Right lung (tissue), 5 donors: Measurements from ENCODE around the gene FUS. TPM values are rescaled to one million over a fixed set of nuclear protein-coding genes. Genes with fewer than 3 reads are reported as not detected.
"Not testable (repeated sequence)": the region's sequence is repeated elsewhere in the genome, so short reads cannot be mapped to it uniquely, and the experiment has no call there.

Experiments used
- DNase-seq, 2 donors: peaks; one replicate each; pipeline ENCODE4 v3.0.0-alpha.2; 2013
- polyA plus RNA-seq, 5 donors: library from polyadenylated mRNA; unstranded; fragments of 120-200 nt; gene quantifications; one replicate each; pipeline versions ENCODE4 v1.2.1 to v1.2.3, GENCODE V29; 2013; ENCODE audit warnings: inconsistent platforms in 1 of 5, low replicate concordance in 1 of 5; ENCODE audit not compliant: insufficient read length in 5 of 5, insufficient read depth in 1 of 5

The FUS gene
- polyA plus RNA-seq, 5 donors = 673 to 814 (median 691) TPM

DNA sequence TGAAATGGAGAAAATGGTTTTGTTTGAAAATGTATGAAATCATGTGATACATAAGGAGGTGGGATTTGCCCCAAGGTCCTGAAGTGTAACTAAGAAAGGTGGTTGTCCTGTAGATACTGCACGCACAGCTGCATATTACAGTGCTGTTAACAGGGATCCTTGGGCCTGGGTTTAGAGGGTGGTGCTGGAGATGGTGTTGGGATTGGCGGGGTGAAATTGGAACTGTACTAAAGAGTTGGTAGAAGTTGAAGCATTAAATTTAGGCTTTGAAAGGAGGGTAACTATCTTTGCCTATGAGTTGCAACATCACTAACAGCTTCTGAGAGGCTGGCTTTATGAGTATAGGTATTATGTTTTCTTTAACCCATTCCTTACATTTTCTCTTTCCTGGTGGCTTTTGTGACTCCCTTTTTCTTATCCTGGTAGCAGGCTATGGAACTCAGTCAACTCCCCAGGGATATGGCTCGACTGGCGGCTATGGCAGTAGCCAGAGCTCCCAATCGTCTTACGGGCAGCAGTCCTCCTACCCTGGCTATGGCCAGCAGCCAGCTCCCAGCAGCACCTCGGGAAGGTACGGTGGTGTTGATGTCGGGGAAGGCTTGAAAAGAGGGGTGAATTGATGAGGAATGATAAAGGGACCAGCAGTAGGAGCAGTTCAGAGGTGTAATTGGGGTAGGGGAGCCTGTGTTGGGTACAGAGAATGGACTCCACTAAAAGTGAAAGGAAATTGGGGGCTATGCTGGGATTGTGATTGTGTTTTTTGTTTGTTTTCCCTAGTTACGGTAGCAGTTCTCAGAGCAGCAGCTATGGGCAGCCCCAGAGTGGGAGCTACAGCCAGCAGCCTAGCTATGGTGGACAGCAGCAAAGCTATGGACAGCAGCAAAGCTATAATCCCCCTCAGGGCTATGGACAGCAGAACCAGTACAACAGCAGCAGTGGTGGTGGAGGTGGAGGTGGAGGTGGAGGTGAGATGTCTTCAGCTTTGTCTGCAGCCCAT is 3.8 kb downstream of the FUS start:
- no peak for DNase-seq

DNA sequence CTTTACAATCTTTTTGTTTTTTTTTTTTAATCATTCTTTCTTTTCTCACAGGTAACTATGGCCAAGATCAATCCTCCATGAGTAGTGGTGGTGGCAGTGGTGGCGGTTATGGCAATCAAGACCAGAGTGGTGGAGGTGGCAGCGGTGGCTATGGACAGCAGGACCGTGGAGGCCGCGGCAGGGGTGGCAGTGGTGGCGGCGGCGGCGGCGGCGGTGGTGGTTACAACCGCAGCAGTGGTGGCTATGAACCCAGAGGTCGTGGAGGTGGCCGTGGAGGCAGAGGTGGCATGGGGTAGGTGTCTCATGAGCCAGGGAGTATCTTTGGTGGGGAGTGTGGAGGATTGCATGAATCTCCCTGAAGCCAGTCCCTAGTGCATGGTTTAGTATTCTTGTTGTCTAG is 4.9 kb downstream of the FUS start:
- no peak for DNase-seq

DNA sequence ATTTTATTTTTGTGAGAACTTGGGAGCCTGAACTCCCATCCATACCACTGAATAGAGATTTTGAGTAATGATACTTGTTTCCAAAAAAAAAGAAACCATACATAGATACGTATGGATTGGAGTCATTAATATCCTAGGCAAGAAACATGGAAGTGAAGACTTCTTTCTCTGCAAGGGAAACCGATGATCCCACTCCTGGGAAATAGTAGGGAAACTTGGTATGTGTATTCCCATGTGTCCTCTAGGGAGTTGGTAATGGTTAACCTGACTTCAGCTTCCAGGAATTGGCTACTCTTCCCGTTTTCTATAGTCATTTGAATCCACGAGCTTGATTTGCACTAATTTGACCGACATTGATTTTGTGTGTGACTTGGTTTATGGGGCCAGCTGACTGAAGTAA is 5.4 kb downstream of the FUS start:
- DNase-seq = no peak

DNA sequence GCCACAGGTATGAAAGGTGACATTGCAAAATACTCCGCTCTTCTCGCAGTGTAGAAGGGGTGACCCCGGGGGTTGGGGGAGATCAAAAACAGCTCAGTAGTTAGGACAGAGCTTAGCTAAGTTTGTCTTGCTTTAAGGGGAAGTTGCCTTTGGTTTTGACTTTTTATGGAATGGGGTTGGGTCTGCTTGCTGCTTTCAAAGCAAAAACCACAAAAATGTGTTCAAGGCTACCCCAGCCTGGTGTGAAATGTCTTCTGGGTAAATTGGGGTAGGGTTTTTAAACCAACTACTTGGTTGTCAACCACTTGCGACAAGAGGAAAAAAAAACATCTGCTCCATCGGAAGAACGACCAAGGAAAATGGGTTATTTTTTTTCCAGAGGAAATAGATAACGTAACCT is 6.2 kb downstream of the FUS start:
- DNase-seq = no peak

DNA sequence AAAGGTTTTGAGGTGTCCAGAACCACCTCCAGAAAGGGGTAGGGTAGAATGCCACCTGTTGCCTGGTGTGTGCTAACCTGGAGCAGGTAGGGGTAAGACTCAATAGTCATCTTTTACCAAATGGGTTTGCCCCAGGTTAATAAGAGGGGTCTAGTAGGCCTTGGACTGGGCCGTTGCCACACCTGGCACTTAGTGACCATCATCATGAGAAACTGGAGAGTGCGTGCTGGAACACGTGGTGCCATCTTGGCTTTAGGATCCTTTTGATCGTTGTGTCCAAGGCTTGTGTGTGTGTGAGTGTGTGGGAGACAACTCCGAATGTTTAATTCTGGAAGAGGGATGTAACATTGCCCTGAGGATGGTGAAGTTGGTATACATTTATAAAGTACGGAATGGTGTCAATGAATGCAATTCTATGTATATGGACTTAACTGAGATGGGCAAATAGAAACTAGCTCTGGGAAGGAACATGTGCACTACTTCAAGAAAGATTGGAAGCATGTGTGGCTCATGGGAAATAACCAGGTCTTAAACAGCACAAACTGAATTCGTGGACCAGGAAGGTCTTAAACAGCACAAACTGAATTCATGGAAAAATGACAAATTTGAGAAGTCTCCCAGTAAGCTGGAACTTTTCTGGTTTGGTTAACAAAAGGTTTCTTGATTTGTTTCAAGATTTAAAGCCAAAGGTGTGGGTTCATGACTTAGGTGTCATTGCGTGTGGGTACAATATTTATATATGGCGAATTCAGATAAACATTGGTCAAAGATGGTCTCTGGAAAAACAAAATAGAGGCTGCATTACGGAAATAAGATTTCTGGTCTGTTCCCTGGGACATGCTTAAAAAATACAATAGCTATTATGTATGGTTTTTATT is 7.2 kb downstream of the FUS start:
- no peak for DNase-seq

DNA sequence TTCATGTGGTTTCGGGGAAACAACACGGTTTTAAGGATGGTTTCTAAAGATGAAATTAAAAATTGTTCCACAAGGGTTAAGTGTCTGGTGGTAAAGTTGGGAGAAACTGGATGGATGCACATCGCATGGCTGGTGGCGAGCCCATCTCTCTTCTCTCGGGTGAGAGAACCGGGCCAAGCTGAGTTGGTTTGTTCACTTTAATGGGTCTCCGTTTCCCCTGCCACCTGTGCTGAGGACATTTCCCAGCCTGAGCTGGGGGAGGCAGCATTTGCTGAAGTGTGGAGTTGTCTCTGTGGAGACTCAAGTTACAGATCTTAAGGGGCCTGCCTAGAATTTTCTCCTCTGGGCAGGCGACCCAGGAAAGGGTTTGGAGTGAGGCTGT is 7.9 kb downstream of the FUS start:
- no peak for DNase-seq

DNA sequence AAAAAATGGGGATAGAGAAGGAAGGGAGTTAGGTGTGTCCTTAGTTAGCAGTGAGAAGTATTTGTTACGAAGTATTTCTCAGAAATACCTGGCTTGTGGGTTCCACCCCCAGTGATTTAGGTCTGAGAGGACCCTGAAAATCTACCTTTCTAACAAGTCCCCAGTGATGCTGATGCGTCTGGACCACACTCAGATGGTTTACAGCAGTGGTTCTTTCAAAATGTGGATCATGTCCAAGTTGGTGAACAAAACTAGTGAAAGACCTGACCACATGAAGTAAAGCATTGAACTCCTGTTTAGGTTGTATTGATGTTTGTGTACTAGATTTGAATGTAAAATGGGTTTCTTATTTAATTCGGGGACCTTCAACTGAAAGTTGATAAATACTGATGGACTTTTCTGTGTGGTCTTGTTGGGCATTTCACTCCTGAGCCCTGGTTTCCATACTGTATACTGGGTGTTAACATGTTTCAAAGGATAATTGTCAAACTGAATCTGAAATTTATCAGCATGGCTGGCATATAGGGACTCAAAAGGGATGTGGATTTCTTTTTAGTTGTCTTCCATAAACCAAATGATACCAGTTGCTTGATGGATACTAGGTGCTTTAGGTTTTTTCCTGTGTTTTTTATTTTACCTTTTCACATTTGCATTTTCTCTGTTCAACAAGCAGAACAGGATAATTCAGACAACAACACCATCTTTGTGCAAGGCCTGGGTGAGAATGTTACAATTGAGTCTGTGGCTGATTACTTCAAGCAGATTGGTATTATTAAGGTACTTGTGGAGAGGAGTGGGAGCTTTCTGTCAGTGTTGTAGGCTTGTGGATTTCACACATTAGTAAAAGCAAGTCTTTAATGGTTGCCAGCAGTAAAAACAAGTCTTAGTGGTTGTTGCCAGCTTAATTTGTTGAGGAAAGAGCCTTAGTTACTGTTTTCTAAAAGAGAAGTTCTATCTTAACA is 8.8 kb downstream of the FUS start:
- DNase-seq = no peak

DNA sequence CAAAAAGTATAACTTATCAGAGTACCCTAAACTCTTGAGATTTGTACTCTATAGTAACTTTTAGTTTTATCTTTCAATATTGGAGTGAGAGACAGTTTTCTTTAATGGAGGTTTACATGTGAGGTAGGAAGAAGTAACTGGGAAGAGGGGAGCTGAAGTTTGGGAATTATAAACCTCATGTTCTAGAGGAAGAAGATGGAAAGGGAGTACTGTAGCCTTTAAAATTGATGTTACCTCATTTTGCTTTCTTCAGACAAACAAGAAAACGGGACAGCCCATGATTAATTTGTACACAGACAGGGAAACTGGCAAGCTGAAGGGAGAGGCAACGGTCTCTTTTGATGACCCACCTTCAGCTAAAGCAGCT is 9.5 kb downstream of the FUS start:
- DNase-seq = no peak

DNA sequence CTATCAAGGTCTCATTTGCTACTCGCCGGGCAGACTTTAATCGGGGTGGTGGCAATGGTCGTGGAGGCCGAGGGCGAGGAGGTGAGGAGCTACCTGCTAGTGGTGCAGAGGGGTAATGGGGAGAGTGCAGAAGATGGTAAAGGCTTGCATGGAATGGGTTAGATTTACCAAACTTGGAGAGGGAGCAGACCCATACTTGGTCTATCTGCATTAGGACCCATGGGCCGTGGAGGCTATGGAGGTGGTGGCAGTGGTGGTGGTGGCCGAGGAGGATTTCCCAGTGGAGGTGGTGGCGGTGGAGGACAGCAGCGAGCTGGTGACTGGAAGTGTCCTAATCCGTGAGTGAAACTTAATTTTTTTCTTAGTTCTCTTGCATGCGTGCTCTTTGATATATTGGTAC is 10.1 kb downstream of the FUS start:
- DNase-seq = no peak

DNA sequence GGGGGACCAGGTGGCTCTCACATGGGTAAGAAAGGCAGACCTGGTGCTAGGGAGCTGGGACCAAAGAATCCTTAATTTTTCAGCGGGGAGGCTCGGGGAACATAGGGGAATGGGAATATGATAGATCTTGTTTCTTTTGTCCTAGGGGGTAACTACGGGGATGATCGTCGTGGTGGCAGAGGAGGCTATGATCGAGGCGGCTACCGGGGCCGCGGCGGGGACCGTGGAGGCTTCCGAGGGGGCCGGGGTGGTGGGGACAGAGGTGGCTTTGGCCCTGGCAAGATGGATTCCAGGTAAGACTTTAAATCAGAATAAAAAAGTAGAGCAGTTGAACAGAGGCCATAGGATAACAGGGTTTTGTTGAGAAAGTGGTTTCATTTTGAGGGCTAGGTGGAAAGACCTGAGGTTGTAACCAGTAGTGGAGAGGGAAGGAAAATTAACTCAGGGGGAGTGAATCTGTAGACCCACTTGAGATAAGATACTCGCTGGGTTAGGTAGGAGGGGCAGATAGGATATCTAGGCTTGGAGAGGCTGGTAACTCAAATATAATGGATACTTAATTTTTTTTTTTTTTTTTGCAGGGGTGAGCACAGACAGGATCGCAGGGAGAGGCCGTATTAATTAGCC is 11.0 kb downstream of the FUS start:
- no peak for DNase-seq

DNA sequence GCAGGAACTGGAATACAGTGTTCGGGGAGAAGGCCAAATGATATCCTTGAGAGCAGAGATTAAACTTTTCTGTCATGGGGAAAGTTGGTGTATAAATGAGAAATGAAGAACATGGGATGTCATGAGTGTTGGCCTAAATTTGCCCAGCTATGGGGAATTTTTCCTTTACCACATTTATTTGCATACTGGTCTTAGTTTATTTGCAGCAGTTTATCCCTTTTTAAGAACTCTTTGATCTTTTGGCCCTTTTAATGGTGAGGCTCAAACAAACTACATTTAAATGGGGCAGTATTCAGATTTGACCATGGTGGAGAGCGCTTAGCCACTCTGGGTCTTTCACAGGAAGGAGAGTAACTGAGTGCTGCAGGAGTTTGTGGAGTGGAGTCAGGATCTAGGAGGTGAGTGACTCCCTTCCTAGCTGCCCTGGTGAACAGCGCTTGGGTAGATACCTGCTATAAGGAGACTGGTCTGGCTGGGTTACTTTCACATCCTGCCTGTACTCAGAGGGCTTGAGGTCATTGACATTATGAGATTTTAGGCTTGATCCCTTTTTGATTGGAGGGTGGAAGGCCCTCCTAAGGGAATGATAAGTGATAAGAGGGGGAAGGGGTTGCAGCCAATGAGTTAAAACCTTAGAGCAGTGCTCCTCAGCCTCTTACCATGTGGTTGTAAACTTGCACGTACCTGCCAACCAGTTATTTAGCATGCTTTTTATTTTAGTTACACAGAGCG is 11.9 kb downstream of the FUS start:
- DNase-seq = no peak

DNA sequence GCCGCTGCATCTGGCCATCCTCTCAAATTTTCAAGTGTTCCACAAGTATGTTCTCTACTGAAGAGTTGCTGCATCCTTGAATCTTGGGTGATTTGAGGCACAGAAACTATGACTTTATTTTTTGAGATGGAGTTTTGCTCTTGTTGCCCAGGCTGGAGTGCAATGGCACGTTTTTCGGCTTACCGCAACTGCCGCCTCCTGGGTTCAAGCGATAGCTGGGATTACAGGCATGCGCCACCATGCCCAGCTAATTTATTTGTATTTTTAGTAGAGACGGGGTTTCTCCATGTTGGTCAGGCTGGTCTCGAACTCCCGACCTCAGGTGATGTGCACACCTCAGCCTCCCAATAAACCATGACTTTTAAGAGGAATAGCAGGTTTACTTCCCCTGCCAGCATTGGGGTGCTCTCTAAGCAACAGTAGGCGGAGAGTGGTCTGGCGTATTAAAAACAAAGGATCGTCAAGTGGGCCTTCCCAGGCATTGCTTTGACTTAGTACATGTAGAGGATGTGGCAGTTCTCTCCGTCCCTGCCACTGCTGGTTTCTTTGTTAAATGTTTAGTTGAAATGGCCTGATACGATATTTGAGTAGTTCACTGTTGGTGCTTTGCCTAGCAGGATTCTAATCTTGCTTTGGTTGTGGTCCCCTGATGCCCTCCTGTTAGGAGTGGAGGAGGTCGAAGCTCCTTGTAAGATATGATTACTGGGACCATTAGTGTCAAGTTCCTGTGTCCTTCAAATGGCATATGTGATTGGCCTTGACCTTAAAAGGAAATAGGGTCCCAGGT is 13.1 kb downstream of the FUS start:
- no peak for DNase-seq

DNA sequence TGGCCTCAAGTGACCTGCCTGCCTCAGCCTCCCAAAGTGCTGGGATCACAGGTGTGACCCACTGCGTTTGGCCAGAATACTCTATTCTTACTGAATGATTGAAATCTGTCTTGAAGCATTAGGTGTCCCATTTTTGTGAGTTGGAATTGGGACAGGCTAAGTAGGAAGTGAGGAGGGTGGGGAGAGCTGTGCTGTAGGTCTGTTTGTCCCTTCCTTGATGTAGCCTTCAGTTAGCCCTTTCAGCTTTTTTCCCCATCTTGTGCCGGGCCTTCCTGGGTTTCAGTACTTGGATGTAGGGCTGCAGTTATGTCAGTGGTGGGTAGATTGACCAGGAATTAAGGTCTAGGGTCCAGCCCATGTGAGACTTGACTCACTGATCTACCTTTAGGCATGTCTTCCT is 13.9 kb downstream of the FUS start:
- DNase-seq = no peak

DNA sequence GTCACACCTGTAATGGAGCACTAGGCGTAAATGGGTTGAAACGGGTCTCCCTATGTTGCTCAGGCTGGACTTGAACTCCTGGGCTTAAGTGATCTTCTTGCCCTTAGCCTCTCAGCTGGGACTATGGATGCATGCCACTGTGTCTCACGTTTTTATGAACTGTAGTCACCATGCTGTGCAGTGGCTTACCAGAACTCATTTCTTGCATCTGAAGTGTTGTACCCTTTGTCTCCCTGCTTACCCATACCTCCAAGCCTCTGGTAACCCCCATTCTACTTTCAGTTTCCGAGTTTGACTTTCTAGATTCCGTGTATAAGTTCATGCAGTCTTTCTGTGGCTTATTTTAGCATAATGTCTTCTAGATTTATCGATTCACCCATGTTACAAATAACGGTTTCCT is 15.0 kb downstream of the FUS start:
- DNase-seq = no peak

DNA sequence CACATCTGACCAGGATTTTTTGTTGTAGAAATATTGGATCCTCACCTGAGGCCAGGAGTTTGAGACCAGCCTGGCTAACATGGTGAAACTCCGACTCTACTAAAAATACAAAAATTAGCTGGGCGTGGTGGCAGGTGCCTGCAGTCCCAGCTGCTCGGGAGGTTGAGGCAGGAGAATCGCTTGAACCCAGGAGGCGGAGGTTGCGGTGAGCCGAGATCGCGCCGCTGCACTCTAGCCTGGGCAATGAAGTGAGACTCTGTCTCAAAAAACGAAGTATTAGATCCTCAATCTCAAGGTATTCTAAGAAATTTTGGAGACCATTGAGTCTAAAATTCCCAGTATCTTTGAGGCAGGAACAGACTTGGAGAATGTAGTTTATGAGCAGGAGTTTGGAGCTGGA is 15.9 kb downstream of the FUS start:
- DNase-seq = not testable (repeated sequence)

DNA sequence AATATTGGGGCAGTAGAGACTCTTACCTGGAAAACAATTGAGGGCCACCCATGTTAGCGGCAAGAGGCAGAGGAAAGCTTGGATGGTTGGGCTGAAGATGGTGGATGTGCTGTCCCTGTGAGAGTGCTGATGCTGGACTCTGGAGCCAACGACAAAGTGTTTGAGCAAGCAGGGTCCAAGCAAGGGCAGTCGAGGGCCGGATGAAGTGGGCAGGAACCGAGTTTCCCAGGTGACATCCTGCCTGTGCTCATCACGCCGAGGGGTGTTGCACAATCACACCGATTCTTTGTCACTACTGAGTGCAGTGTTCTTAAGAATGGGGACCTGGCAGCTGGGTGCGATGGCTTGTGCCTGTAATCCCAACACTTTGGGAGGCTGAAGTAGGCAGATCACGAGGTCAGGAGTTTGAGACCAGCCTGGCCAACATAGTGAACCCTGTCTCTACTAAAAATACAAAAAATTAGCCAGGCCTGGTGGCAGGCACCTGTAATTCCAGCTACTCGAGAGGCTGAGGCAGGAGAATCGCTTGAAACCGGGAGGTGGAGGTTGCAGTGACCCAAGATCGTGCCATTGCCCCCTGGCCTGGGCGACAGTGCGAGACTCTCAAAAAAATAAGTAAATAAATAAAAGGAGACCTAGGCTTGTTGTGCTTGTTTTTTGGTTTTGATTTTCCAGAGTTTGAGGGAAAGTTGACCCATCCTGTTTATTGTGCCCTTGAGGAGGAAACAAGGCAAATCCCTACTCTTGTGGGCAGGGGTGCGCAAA is 16.6 kb downstream of the FUS start:
- no peak for DNase-seq

DNA sequence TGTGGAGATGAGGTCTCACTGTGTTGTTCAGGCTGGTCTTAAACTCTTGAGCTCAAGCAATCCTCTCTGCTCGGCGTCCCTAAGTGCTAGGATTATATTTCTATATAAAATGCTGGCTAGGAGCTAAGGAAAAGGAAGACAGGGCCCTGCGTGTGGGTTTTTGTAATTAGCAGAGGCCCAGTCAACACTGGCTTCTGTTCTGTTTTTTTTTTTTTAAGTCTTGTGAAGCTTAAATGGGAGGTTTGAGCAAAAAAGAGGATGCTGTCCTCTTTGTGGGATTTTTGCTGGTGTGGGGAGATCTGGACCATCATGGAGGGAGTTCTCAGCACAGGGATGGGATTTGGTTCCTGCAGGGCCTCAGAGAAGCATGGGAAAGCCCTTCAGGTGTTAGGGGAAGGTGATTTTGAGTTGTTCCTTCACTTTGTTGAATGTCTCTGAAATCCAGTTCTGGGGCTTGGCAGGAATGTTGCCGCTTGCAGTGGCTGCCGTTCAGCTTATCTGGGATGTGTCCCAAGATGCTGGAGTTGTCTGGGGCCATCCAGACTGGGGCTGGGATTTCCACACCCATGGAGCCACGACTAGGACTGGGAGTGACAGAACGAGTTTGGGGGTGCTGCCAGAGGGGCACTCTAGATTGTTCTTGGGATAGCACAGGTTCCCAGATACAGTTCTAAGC is 18.4 kb downstream of the FUS start:
- DNase-seq = no peak

DNA sequence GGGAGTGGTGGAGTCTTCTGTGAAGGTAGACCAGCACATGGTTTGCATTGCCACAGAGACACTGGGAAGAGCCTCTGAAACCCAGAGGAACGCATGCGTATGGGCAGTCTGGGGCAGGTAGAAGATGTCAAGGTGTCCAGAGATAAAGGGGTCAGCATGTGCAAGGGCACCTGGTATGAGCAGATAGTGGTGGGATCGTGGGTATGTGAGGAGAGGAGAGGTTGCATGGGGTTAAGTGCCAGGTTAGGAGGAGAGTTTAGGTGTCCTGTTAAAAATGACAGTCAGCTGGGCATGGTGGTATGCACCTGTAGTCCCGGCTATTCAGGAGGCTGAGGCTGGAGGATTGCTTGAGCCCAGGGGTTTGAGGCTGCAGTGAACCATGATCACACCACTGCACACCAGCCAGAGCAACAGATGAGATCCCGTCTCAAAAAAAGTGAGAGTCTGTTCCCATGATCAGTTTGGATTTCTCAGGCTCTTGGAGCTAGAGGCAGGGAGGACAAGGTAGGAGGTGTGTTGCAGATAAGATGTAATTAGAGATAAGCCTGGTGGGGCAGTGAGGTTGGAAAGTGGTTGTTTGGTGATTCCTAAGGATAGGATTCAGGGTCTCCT is 19.6 kb downstream of the FUS start:
- no peak for DNase-seq
